OCI-LY3 (cell line): Measurements from ENCODE around the gene RNF148.

Experiments
- H2AFZ ChIP-seq: fragments of 200-600, 300-600 bp; shearing (Covaris generic); 2 replicates; pipeline ENCODE4 v1.6.0; 2014; ENCODE audit warnings: antibody characterized with exemption, low read depth, low read length
- H3K27ac ChIP-seq: fragments of 200-600, 300-600 bp; sonication (generic); 2 replicates; pipeline ENCODE4 v1.5.1; 2014; ENCODE audit warnings: mild to moderate bottlenecking, low read length, moderate library complexity, mixed read lengths
- H3K27me3 ChIP-seq: fragments of 200-600, 300-600 bp; sonication (generic); 2 replicates; pipeline ENCODE4 v1.6.1; 2014; ENCODE audit warnings: low read depth, low read length, mixed read lengths
- H3K36me3 ChIP-seq: fragments of 200-600, 300-600 bp; sonication (generic); replicated peaks from 2 replicates; pipeline ENCODE3; 2014; ENCODE audit warnings: low read depth, low read length, mixed read lengths
- H3K4me1 ChIP-seq: fragments of 300-600, 200-600 bp; sonication (generic); 2 replicates; pipeline ENCODE4 v1.6.1; 2014; ENCODE audit warnings: low read length, mixed read lengths
- H3K4me2 ChIP-seq: fragments of 200-600, 300-600 bp; sonication (generic); 2 replicates; pipeline ENCODE4 v1.6.1; 2014; ENCODE audit warnings: low read length, mixed read lengths
- H3K4me3 ChIP-seq: fragments of 300-600, 200-600 bp; sonication (generic); 2 replicates; pipeline ENCODE4 v1.5.1; 2014; ENCODE audit warnings: antibody characterized with exemption, mild to moderate bottlenecking, low read length, moderate library complexity
- H3K79me2 ChIP-seq: fragments of 300-600, 200-600 bp; shearing (Covaris generic); 2 replicates; pipeline ENCODE4 v1.6.1; 2014; ENCODE audit warnings: mild to moderate bottlenecking, low read length, mixed read lengths
- H3K9ac ChIP-seq: fragments of 300-600, 200-600 bp; shearing (Covaris generic); 2 replicates; pipeline ENCODE4 v1.6.0; 2014; ENCODE audit warnings: mild to moderate bottlenecking, low read length, moderate library complexity
- H3K9me3 ChIP-seq: fragments of 200-600, 300-600 bp; shearing (Covaris generic); 2 replicates; pipeline ENCODE4 v1.6.1; 2014; ENCODE audit warnings: low read length, mixed read lengths; ENCODE audit not compliant: insufficient read depth
- H4K20me1 ChIP-seq: fragments of 200-600, 300-600 bp; sonication (generic); 2 replicates; pipeline ENCODE4 v1.6.1; 2016; ENCODE audit warnings: low read length, mixed read lengths; ENCODE audit not compliant: insufficient read depth
- CTCF ChIP-seq: fragments of 200-600, 300-600 bp; sonication (generic); IDR thresholded peaks from 2 replicates; pipeline ENCODE4 v1.5.1; 2014; ENCODE audit warnings: antibody characterized with exemption, low read length, low read depth
- EZH2phosphoT487 ChIP-seq: fragments of 200-600 bp; shearing (Covaris generic); IDR thresholded peaks from 2 replicates; pipeline ENCODE4 v1.6.1; 2018; ENCODE audit warnings: antibody characterized with exemption, mixed run types, low read depth

Gene RNF148

GRCh38 chr7:122706836-122707235, 4.1 kb upstream of the RNF148 start:
- no peak for TF ChIP-seq CTCF
- Histone ChIP-seq H3K79me2 (no peaks in the 10 kb centered on the region), H3K27ac (no peak overlapping the region)

GRCh38 chr7:122699017-122699416, 3.7 kb downstream of the RNF148 start, which contains the start of gene RNF133:
Gene RNF133, minus strand, starts transcription at chr7:122699117. Its CDS starts 199 bp downstream, at chr7:122698918.
- TF ChIP-seq CTCF, result no peak
- TF ChIP-seq EZH2phosphoT487, result no peak
- H3K79me2 ChIP-seq, result no peaks in the 10 kb centered on the region
- no peak within 1 kb of the TSS for H3K4me3 ChIP-seq

More at GRCh38 chr7:122706836-122707235, 4.1 kb upstream of the RNF148 start:
- H3K9ac ChIP-seq, result no peak overlapping the region
- H3K4me3 ChIP-seq, result no peak overlapping the region
- H4K20me1 ChIP-seq, result no peaks in the 10 kb centered on the region
- no peak overlapping the region for H3K4me2 ChIP-seq
- no peaks in the 10 kb centered on the region for H3K9me3 ChIP-seq
- no peaks in the 10 kb centered on the region for H3K4me1 ChIP-seq
- no peak overlapping the region for H2AFZ ChIP-seq
- H3K27me3 ChIP-seq, result no peaks in the 10 kb centered on the region
- no peaks in the 10 kb centered on the region for H3K36me3 ChIP-seq

GRCh38 chr7:122695816-122696215, 6.9 kb downstream of the RNF148 start:
- Histone ChIP-seq H3K9ac (no peak overlapping the region), H3K79me2 (no peaks in the 10 kb centered on the region), H3K27ac (no peak overlapping the region), H2AFZ (no peak overlapping the region), H3K9me3 (peaks cover 8% of the 10 kb centered on the region; the same call in 1 of the 2 replicates), H3K36me3 (no peaks in the 10 kb centered on the region), H3K4me2 (no peak overlapping the region), H3K27me3 (no peaks in the 10 kb centered on the region), H3K4me1 (no peaks in the 10 kb centered on the region), H3K4me3 (no peak overlapping the region), H4K20me1 (no peaks in the 10 kb centered on the region)
- TF ChIP-seq EZH2phosphoT487 (no peak), CTCF (no peak)

More at GRCh38 chr7:122699017-122699416, 3.7 kb downstream of the RNF148 start, which contains the start of gene RNF133:
- no peaks in the 10 kb centered on the region for H4K20me1 ChIP-seq
- no peak within 1 kb of the TSS for H2AFZ ChIP-seq
- no peak within 1 kb of the TSS for H3K27ac ChIP-seq
- H3K4me1 ChIP-seq, result no peaks in the 10 kb centered on the region
- no peak within 1 kb of the TSS for H3K9ac ChIP-seq
- H3K4me2 ChIP-seq, result no peak within 1 kb of the TSS
- H3K9me3 ChIP-seq, result no peaks in the 10 kb centered on the region
- H3K27me3 ChIP-seq, result no peaks in the 10 kb centered on the region
- no peaks in the 10 kb centered on the region for H3K36me3 ChIP-seq

- Histone ChIP-seq H2AFZ (no peak overlapping the region), H3K4me3 (no peak overlapping the region), H3K9ac (no peak overlapping the region), H3K79me2 (no peaks in the 10 kb centered on the region), H3K36me3 (no peaks in the 10 kb centered on the region), H3K4me1 (no peaks in the 10 kb centered on the region), H3K27me3 (no peaks in the 10 kb centered on the region), H3K9me3 (peaks cover 8% of the 10 kb centered on the region; the same call in 1 of the 2 replicates), H3K4me2 (no peak overlapping the region), H4K20me1 (no peaks in the 10 kb centered on the region), H3K27ac (no peak overlapping the region)
- TF ChIP-seq CTCF (no peak), EZH2phosphoT487 (no peak)
Measured at GRCh38 chr7:122694697-122695096, 8.0 kb downstream of the RNF148 start.
